ENCODE measurements around the gene CRYZL1. TPM values are rescaled to one million over a fixed set of nuclear protein-coding genes. Genes with fewer than 3 reads are reported as not detected.

CRYZL1 gene
- total RNA-seq, 1 experiment from 2014 or later = 43.0 TPM

DNA sequence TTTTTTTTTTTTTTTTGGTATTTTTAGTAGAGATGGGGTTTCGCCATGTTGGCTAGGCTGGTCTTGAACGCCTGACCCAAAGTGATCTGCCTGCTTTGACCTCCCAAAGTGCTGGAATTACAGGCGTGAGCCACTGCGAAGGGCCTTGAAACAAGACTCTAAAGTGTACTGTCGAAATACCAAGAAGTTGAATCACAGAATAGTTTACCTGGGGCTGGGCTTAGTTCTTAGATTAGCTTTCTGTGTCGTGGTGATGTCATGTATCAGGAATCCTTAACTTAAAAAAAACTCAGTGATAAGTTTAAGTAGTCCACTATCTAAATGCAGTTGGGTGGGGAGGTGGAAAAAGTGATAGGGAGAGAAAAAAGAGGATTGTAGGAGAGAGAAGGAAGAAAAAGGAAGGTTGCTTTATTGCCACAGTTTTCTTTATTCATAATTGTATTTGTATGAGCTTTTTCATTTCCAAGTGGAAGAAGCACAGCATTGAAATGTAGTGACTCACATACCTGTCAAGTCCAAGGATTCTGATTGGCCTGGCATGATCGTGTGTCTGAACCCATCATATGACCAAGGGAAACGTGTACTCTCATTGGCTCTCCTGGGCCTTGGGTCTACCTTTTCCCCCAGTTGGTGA, 14.2 kb upstream of the CRYZL1 start:
- Histone ChIP-seq H3K4me1 (ENCODE audit: control insufficient read depth in 1 of 2, insufficient read depth in 2 of 2, low read length in 2 of 2) (peaks cover 35 to 45% of the 10 kb centered on the region in 2 experiments), H3K4me2 (ENCODE audit: low read length) (peak overlapping the region; percentile 71), H3K36me3 (ENCODE audit: control insufficient read depth in 1 of 2, insufficient read depth in 2 of 2, low read length in 2 of 2) (no peaks in the 10 kb centered on the region), H3K9me2 (ENCODE audit: insufficient read depth) (no peaks in the 10 kb centered on the region), H4K20me1 (ENCODE audit: insufficient read depth) (no peaks in the 10 kb centered on the region), H2AFZ (ENCODE audit: low read depth, low read length, poor library complexity, severe bottlenecking) (no peak overlapping the region), H3K9ac (ENCODE audit: low read length) (peak overlapping the region; percentile 41), H3K4me3 (replicated peaks in 1 of 2; ENCODE audit: low read depth in 1 of 2, low read length in 2 of 2) (peak overlapping the region in 1 of 2 experiments; percentile 39; a peak in 2 of 4 replicates), H3K27me3 (ENCODE audit: insufficient read depth, low read length) (no peaks in the 10 kb centered on the region), H3K9me3 (ENCODE audit: control insufficient read depth in 1 of 2, insufficient read depth in 1 of 2, low read depth in 1 of 2, low read length in 2 of 2) (peaks cover 0 to 2% of the 10 kb centered on the region in 2 experiments; a peak in 1 of 4 replicates), H3K79me2 (ENCODE audit: insufficient read depth, low read length) (peaks cover 78% of the 10 kb centered on the region), H3K27ac (ENCODE audit: low read depth, low read length) (peak overlapping the region; percentile 89)
- no TSS peak for BruUV-seq (replicated peaks)
- DNase-seq (ENCODE audit: low read depth, low spot score) = peak; percentile 96
- intact Hi-C loops (cut with micrococcal nuclease) = loop anchor here (1.0 kb wide), 1 partner anchor 13 kb away; the partner anchor contains the start of gene ITSN1
- ChIA-PET CTCF (interaction anchor here (1.0 kb wide), 1 partner anchor 10 kb away, joined by 3 read pairs; no protein-coding TSS in a partner anchor), RAD21 (ENCODE audit: low non-redundant PET in 1 of 2, low total read pairs in 2 of 2, uncharacterized antibody in 2 of 2, unreplicated experiment in 2 of 2) (no interaction called here), POLR2A (interaction anchor here (0.8 to 1.5 kb wide), 3 partner anchors 10 to 14 kb away, joined by 3 to 4 read pairs (median 3); partner anchors contain the start of gene ITSN1)
- peak; percentile 97 for ATAC-seq
- TF ChIP-seq POLR2A (IDR thresholded peaks at IDR 0.05; ENCODE audit: borderline replicate concordance, extremely low read depth, insufficient read depth, insufficient read length) (no peak), FOSL1 (IDR thresholded peaks at IDR 0.05; ENCODE audit: low read depth) (peak; percentile 86), SP1 (IDR thresholded peaks at IDR 0.05; ENCODE audit: low read depth) (peak; percentile 73), ATF3 (IDR thresholded peaks at IDR 0.05) (peak; percentile 86), SRF (IDR thresholded peaks at IDR 0.05; ENCODE audit: low read depth) (0 out of 2 replicates have a peak, but pooled peaks have one; percentile 11), JUND (IDR thresholded peaks at IDR 0.05) (peak; percentile 86), TCF7L2 (IDR thresholded peaks at IDR 0.05; ENCODE audit: borderline replicate concordance, extremely low read depth, insufficient read depth, insufficient read length) (no peak), ELF1 (IDR thresholded peaks at IDR 0.05; ENCODE audit: borderline replicate concordance, low read depth) (no peak), ZNF274 (IDR thresholded peaks at IDR 0.05; ENCODE audit: low read depth, low read length) (no peak), CBX3 (IDR thresholded peaks at IDR 0.05; ENCODE audit: low read depth) (peak; percentile 68), EGR1 (IDR thresholded peaks at IDR 0.05; ENCODE audit: low read depth) (0 out of 2 replicates have a peak, but pooled peaks have one; percentile 9), SIN3A (IDR thresholded peaks at IDR 0.05; ENCODE audit: low read depth) (peak; percentile 67), ZFX (IDR thresholded peaks at IDR 0.05) (no peak), EZH2phosphoT487 (IDR thresholded peaks at IDR 0.05; ENCODE audit: borderline replicate concordance) (no peak), RAD21 (IDR thresholded peaks at IDR 0.05; ENCODE audit: low read depth) (no peak), POLR2AphosphoS5 (IDR thresholded peaks at IDR 0.05; ENCODE audit: low read depth, low read length) (no peak), EZH2 (IDR thresholded peaks at IDR 0.05) (no peak), CEBPB (IDR thresholded peaks at IDR 0.05; ENCODE audit: low read depth) (peak; percentile 59; the same call in 1 of the 2 replicates), ZBTB33 (IDR thresholded peaks at IDR 0.05; ENCODE audit: extremely low read depth, insufficient replicate concordance, low read length) (no peak)
- TF ChIP-seq, protein P1, sequence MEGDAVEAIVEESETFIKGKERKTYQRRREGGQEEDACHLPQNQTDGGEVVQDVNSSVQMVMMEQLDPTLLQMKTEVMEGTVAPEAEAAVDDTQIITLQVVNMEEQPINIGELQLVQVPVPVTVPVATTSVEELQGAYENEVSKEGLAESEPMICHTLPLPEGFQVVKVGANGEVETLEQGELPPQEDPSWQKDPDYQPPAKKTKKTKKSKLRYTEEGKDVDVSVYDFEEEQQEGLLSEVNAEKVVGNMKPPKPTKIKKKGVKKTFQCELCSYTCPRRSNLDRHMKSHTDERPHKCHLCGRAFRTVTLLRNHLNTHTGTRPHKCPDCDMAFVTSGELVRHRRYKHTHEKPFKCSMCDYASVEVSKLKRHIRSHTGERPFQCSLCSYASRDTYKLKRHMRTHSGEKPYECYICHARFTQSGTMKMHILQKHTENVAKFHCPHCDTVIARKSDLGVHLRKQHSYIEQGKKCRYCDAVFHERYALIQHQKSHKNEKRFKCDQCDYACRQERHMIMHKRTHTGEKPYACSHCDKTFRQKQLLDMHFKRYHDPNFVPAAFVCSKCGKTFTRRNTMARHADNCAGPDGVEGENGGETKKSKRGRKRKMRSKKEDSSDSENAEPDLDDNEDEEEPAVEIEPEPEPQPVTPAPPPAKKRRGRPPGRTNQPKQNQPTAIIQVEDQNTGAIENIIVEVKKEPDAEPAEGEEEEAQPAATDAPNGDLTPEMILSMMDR (IDR thresholded peaks at IDR 0.05 in 2 of 3, conservative IDR thresholded peaks at IDR 0.05 in 1 of 3; ENCODE audit: borderline replicate concordance in 1 of 3, insufficient read depth in 1 of 3, low read depth in 2 of 3, low read length in 2 of 3) = no peak
- TF ChIP-seq, protein P2, sequence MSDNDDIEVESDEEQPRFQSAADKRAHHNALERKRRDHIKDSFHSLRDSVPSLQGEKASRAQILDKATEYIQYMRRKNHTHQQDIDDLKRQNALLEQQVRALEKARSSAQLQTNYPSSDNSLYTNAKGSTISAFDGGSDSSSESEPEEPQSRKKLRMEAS (IDR thresholded peaks at IDR 0.05) = 0 out of 2 replicates have a peak, but pooled peaks have one; percentile 14

Data from HCT116 (cell line).